GM21825 (cell line): ENCODE data around the gene CYP2D6.
"Not testable (repeated sequence)": the region's sequence is repeated elsewhere in the genome, so short reads cannot be mapped to it uniquely, and the experiment has no call there.

Experiments
- ATAC-seq: cut with Tn5 transposase; IDR thresholded peaks from one replicate; pipeline ENCODE4 v1.9.1; 2021; ENCODE audit warnings: mild to moderate bottlenecking, moderate library complexity; ENCODE audit not compliant: unreplicated experiment

Gene CYP2D6

DNA sequence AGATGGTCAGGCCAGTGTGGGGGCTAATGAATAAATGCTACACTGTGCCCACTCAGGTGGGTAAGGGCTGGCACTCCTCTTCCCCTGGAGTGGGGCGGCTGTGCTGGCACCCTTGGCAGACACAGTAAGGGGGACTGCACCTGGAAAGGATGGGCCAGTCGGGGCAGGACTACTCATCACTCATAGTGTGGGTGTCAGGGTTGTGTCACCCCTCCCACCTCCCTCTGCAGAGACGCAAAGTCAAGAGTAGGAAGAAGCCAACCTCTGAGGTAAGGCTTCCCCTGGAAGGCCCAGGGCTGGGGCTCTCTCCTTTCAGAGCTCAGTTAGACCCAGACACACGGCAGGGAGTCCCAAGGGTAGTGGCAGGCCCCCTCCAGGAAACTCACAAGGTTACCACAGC is 5.1 kb upstream of the CYP2D6 start:
- ATAC-seq, result not testable (repeated sequence)

DNA sequence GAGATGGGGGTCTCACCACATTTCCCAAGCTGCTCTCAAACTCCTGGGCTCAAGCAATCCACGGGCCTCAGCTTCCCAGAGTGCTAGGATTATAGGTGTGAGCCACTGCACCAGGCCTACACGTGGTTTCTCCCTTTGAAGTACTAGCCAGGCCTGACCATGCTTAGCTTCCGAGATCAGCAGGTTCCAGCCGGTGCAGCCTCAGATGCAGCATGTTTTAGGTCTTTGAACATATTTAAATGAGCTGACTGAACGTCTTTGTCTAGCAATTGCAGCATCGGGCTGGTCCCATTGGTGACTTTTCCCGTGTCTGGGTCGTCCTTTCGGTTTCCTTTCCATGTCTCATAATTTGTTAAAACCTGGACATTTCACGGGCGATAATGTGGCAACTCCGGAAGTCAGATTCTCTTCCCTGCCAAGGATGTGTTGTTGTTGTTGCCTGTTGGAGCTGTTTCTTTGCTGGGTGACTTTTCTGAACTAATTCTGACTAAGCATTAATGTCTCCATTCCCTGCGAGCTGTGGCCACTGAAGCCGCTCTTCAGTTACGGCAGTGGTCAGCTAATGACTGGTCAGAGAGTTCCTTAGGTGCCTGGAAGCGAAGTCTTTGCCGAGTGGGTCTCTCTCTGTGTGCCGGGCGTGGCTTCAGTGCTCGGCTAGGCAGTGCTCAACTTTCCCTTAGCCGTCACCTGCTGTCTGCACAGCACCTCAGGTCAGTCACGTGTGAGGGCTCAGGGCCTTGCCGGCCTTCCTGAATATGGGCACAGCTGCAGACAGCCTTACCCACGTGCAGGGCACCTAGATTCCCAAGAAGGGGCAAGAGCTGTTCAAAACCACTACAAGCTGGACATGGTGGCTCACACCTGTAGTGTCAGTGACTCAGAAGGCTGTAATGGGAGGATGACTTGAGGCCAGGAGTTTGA is 3.8 kb upstream of the CYP2D6 start:
- ATAC-seq, result no peak

DNA sequence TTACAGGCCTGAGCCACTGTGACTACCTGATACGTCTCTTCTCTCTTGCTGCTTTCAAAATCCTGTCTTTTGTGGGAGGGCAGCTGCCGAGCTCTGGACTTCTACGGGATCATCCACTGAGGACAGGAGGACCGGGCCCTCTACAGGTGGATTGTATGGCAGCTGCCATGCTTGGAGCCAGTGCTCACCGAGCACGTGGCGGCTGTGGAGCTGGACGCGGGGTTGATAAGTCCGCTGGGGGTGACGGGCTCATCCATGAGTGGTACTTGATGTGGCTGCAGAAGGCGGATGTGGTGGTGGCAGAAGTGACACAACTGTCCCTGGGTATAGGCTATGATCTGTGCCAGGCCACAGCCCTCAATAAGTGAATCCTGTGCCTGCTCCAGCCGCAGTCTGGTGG is 1.8 kb upstream of the CYP2D6 start:
- ATAC-seq, result no peak

GRCh38 chr22:42131562-42131961 is 952 bp upstream of the CYP2D6 start:
- no peak for ATAC-seq

DNA sequence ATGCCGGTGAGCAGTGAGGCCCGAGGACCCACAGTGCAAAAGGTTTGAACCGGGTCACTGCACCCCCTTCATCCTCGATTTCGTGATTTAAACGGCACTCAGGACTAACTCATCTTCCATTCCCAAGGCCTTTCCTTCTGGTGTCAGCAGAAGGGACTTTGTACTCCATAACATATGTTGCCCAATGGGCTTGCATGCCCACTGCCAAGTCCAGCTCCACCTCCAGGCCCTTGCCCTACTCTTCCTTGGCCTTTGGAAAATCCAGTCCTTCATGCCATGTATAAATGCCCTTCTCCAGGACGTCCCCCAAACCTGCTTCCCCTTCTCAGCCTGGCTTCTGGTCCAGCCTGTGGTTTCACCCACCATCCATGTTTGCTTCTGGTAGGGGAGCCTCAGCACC is 428 bp downstream of the CYP2D6 start:
- ATAC-seq, result not testable (repeated sequence)

DNA sequence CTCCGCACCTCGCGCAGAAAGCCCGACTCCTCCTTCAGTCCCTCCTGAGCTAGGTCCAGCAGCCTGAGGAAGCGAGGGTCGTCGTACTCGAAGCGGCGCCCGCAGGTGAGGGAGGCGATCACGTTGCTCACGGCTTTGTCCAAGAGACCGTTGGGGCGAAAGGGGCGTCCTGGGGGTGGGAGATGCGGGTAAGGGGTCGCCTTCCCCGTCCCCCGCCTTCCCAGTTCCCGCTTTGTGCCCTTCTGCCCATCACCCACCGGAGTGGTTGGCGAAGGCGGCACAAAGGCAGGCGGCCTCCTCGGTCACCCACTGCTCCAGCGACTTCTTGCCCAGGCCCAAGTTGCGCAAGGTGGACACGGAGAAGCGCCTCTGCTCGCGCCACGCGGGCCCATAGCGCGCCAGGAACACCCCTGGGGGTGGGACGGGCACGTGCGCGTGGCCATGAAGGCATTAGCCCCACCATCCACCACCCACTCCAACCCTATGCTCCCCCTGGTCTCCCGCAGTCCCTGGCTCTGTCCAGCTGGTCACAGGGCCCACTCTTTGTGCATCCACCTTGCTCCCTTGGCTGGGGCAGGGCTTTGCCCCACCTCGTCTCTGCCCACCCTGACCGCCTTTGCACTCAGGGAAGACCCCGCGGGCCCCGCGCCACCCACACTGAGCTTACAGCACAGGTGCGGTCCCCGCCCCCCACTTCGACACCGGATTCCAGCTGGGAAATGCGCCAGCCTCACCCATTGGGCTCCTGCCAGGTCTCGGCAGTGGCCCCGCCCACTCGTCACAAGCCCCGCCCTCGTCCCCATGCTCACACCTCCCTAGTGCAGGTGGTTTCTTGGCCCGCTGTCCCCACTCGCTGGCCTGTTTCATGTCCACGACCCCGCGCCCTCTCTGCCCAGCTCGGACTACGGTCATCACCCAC is 1.6 kb downstream of the CYP2D6 start:
- not testable (repeated sequence) for ATAC-seq

DNA sequence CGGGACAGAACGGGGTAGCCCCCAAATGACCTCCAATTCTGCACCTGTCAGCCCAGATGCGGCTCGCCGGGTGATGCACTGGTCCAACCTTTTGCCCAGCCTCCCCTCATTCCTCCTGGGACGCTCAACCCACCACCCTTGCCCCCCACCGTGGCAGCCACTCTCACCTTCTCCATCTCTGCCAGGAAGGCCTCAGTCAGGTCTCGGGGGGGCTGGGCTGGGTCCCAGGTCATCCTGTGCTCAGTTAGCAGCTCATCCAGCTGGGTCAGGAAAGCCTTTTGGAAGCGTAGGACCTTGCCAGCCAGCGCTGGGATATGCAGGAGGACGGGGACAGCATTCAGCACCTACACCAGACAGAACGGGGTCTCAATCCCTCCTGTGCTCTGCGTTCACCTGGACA is 2.6 kb downstream of the CYP2D6 start:
- ATAC-seq, result not testable (repeated sequence)

GRCh38 chr22:42127606-42128005 is 3.0 kb downstream of the CYP2D6 start:
- no peak for ATAC-seq

DNA sequence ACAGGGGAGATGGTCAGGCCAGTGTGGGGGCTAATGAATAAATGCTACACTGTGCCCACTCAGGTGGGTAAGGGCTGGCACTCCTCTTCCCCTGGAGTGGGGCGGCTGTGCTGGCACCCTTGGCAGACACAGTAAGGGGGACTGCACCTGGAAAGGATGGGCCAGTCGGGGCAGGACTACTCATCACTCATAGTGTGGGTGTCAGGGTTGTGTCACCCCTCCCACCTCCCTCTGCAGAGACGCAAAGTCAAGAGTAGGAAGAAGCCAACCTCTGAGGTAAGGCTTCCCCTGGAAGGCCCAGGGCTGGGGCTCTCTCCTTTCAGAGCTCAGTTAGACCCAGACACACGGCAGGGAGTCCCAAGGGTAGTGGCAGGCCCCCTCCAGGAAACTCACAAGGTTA is 7.1 kb downstream of the CYP2D6 start:
- not testable (repeated sequence) for ATAC-seq

GRCh38 chr22:42120231-42121021 is 10.2 kb downstream of the CYP2D6 start:
- not testable (repeated sequence) for ATAC-seq

DNA sequence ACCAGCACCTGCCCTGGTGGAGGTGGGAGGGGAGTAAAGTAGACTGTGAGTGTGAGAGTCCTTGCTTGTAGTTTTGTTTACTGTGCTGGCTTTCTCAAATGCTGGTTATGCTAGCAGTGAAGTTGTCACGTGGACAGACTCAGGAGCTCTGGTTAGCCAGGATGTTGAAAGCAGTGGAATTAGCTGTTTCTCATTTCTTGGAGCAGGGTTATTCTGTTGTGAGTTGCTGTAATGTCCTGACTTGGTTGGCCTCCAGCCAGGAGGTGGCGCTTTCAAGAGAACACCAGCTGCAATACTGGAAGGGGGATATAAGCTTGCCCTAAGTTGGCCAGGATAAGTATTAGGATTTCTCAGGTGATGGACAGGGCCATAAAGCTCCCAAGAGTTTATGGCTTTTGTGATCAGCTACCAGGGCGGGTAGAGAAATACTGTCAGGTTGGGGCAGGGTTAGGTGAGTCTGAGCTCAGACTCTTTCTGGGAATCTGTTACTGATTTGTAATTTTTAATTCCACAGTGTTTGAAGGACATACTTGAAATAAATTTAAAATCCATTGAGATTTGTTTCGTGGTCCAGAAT is 13.7 kb downstream of the CYP2D6 start:
- no peak for ATAC-seq

GRCh38 chr22:42115420-42115830 is 15.2 kb downstream of the CYP2D6 start:
- not testable (repeated sequence) for ATAC-seq

DNA sequence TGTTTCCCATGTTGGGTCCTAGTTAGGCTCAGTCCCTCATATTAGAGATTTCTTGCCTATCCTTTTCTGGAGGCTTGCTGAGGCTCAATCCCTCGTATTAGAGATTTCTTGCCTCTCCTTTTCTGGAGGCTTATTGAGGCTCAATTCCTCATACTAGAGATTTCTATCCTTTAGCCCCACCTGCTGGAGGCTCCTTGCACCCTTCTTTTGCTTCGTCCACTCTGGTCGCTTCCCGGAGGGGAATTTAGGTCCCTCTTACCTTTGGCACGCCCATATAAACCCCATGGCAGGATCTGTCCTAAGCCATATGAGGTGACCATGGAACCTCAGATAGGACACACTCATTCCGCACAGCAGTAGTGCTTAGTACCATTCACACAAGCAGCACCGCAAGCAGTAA is 15.9 kb downstream of the CYP2D6 start:
- no peak for ATAC-seq

- ATAC-seq, result not testable (repeated sequence)
Measured at GRCh38 chr22:42112793-42113192, 17.8 kb downstream of the CYP2D6 start.

GRCh38 chr22:42111798-42112197 is 18.8 kb downstream of the CYP2D6 start:
- no peak for ATAC-seq

DNA sequence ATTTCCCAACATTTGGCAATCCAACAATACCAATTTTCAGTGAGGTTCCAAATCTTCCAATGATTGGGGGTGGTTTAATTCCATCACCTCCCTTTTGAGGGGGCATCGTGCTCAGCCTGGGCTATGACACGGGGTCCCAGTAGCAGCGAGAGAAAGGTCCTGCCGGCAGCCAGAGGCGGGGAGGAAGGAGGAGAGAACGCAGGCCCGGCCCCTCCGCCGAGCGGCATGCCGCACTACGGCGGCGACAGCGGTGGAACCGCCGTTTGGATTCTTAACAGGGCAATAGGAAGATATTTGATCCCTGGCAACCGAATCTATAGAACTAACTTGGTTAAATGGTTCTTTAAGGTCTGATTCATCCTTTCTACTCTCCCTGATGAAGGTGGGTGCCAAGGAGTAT is 21.8 kb downstream of the CYP2D6 start:
- no peak for ATAC-seq

- ATAC-seq, result not testable (repeated sequence)
Measured at GRCh38 chr22:42104332-42104860, 26.2 kb downstream of the CYP2D6 start.

GRCh38 chr22:42101199-42101598 is 29.4 kb downstream of the CYP2D6 start:
- ATAC-seq, result no peak

DNA sequence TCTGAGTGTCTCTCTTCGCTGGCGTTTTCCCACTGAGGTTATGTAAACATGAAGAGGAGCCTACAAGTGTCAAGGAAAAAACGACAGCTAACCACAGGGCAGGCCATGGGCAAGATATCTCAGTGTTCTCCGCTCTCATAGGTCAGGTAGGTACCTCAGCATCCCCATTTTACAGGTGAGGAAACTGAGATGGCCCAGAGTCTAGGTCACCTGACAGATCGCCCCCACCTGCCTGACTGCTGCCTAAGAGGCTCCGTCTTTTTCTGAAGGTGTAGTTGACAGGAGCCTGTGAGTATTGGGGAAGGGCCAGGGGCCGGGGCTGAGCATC is 39.2 kb downstream of the CYP2D6 start:
- no peak for ATAC-seq
